ENCODE data around the gene TECPR1. TPM values are rescaled to one million over a fixed set of nuclear protein-coding genes. Genes with fewer than 3 reads are reported as not detected.
A peak's percentile ranks its signal among the peaks of the same experiment; 100 is the strongest.

TECPR1 gene
- total and polyA plus RNA-seq, 2 donors (not counting 1 experiment from before 2014, with no cell fraction given): 20.9 to 52.2 TPM

DNA sequence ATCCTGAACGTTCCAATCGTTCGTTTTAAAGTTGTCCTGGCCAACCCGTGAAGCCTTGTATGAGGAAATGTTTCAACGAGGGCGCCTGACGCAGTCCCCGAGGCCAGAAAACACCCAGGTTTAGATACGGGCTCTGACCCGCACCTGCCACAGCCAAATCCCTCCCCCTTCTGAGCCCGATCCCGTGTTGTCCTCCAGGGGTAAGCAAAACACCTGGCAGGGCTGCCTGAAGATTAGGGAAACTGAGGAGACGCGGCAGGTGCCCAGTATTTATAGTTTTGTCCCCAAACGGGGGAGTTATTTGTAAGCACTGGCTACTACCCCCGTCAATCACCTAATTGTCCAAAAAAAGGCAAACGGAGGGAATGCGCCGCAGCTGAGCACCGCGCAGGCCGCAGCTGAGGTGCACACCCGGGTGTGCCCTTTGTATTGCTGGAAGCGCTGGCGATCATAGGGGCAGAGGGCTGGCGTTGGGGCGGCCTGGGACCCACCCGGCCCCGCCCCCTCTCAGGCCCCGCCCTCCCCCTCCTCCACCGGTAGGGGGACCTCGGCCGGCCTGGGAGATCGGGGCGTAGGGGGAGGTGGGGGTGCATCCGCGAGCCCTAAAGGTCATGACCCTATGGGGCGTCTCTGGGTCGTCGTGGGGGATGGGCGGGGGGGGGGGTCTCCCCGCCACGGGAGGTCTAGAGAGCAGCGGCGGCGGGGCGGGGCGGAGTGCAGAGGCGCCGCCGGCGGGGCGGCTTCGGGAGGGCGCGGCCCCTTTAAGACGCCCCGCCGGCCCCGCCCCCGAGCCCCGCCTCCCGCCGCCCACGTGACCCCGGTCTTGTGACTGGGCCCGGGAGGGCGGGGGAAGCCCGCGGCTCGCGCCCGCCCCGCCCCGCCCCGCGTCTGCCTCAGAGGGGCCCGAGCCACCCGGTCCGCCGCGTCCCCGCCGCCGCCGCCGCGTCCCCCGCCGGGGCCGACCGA lies 29.0 kb upstream of the TECPR1 start, which contains the start of gene BRI3:
BRI3 (plus strand) TSS at position 896 of the 966 bp plus-strand sequence. CDS start 110 bp downstream, outside the sequence.
- H3K4me1 ChIP-seq (ENCODE audit: control insufficient read depth in 2 of 2, insufficient read depth in 2 of 2, low read length in 2 of 2): peaks cover 21 to 40% of the 10 kb centered on the region in 2 donors
- peak within 1 kb of the TSS; percentile 83 for H3K27ac ChIP-seq (ENCODE audit: low read length in 2 of 2)
- Mint-ChIP-seq H3K27ac (peak within 1 kb of the TSS; percentile 91), H3K4me1 (peaks cover 35% of the 10 kb centered on the region), H3K4me3 (peak within 1 kb of the TSS; percentile 89), H3K27me3 (no peaks in the 10 kb centered on the region), H3K9me3 (ENCODE audit: insufficient read depth) (no peaks in the 10 kb centered on the region)
- intact Hi-C loops (cut with micrococcal nuclease): loop anchor here (1.0 kb wide), 4 partner anchors 29 to 120 kb away; partner anchors contain the start of genes BAIAP2L1 and TECPR1
- ATAC-seq (ENCODE audit: low read depth): peak; percentile 84
- CTCF ChIA-PET: interaction anchor here (0.9 to 1.8 kb wide), 3 partner anchors 14 to 260 kb away, joined by 3 to 7 read pairs (median 6); no protein-coding TSS in a partner anchor
- peak within 1 kb of the TSS; percentile 78 for H2AFZ ChIP-seq (ENCODE audit: insufficient read depth, low read depth, low read length, poor library complexity, severe bottlenecking)
- H3K79me2 ChIP-seq (ENCODE audit: control insufficient read depth, insufficient read depth, low read length): peaks cover 33% of the 10 kb centered on the region
- TF ChIP-seq, protein P1, sequence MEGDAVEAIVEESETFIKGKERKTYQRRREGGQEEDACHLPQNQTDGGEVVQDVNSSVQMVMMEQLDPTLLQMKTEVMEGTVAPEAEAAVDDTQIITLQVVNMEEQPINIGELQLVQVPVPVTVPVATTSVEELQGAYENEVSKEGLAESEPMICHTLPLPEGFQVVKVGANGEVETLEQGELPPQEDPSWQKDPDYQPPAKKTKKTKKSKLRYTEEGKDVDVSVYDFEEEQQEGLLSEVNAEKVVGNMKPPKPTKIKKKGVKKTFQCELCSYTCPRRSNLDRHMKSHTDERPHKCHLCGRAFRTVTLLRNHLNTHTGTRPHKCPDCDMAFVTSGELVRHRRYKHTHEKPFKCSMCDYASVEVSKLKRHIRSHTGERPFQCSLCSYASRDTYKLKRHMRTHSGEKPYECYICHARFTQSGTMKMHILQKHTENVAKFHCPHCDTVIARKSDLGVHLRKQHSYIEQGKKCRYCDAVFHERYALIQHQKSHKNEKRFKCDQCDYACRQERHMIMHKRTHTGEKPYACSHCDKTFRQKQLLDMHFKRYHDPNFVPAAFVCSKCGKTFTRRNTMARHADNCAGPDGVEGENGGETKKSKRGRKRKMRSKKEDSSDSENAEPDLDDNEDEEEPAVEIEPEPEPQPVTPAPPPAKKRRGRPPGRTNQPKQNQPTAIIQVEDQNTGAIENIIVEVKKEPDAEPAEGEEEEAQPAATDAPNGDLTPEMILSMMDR (IDR thresholded peaks at IDR 0.05): no peak
- no peak for TF ChIP-seq EZH2 (IDR thresholded peaks at IDR 0.05; ENCODE audit: borderline replicate concordance, insufficient read depth, low read depth, low read length, poor library complexity, severe bottlenecking)
- no peaks in the 10 kb centered on the region for H3K9me3 ChIP-seq (ENCODE audit: control extremely low read depth in 1 of 3, control insufficient read depth in 2 of 3, insufficient read depth in 1 of 3, low read length in 2 of 3)
- POLR2A ChIA-PET: interaction anchor here (0.6 to 2.2 kb wide), 3 partner anchors 29 to 146 kb away, joined by 4 to 8 read pairs (median 6); partner anchors contain the start of gene TECPR1
- WGBS (ENCODE audit: insufficient coverage): under 1% methylated on average over 79 of the region's 92 CpGs
- H3K4me2 ChIP-seq (replicated peaks; ENCODE audit: low read depth, low read length, poor library complexity, severe bottlenecking): peak within 1 kb of the TSS; percentile 99
- no peaks in the 10 kb centered on the region for H3K36me3 ChIP-seq (replicated peaks in 1 of 2; ENCODE audit: control extremely low read depth in 1 of 2, control insufficient read depth in 1 of 2, extremely low read depth in 1 of 2, insufficient read depth in 2 of 2, low read length in 1 of 2)
- peak within 1 kb of the TSS; percentile 91 for H3K9ac ChIP-seq (ENCODE audit: low read length)
- no peaks in the 10 kb centered on the region for H3K27me3 ChIP-seq (replicated peaks in 1 of 4; ENCODE audit: control extremely low read depth in 1 of 4, control insufficient read depth in 3 of 4, insufficient read depth in 4 of 4, low read length in 3 of 4)
- peak; percentile 91 for DNase-seq
- peaks cover 30% of the 10 kb centered on the region for H4K20me1 ChIP-seq (ENCODE audit: control insufficient read depth, insufficient read depth, low read length, poor library complexity, severe bottlenecking)
- H3K4me3 ChIP-seq (ENCODE audit: control extremely low read depth in 1 of 5, extremely low read depth in 1 of 5, insufficient read depth in 1 of 5, low read depth in 2 of 5, low read length in 4 of 5): peak within 1 kb of the TSS; percentile 69 to 92 (median 77)

All from B cell (primary cell).